ENCODE results near the gene MIPOL1. TPM values are rescaled to one million over a fixed set of nuclear protein-coding genes. Genes with fewer than 3 reads are reported as not detected.
"Not testable (repeated sequence)": the region's sequence is repeated elsewhere in the genome, so short reads cannot be mapped to it uniquely, and the experiment has no call there.

Gene MIPOL1
- total RNA-seq, 4 donors from 2014 or later: 17.0 to 43.4 (median 30.2) TPM

DNA sequence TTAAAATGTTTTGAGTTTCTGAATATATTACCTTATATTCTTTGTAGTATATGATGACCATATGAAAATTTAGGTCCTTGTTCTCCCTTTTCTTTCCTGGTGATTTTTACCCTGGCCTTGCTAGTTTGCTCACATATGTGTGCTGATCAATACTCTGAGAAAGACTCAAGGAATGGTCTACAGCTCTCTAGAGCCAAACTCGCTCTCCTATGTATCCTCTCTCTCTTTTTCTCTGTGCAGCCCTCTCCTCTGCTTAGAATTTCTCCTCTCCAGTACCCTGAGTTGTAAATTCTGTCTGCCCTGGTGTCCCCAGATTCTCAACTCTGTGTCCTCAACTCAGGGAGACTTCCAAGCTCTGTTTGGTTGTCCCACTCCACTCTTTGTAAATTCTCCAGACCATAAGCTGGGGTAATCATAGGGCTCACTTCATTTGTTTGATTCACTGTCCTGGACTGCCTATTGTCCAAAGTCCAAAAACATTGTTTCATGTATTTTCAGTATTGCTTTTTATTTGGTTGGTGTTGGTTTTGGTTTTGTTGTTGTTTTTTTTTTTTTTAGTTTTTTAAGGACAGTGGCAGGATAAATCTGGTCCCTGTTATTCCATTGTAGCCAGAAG lies 356.3 kb downstream of the MIPOL1 start:
- no peaks in the 10 kb centered on the region for H3K4me1 ChIP-seq

DNA sequence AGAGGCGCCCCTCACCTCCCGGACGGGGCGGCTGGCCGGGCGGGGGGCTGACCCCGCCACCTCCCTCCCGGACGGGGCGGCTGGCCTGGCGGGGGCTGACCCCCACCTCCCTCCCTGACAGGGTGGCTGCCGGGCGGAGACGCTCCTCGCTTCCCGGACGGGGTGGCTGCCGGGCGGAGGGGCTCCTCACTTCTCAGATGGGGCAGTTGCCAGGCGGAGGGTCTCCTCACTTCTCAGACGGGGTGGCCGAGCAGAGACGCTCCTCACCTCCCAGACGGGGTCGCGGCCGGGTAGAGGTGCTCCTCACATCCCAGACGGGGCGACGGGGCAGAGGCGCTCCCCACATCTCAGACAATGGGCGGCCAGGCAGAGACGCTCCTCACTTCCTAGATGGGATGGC lies 357.9 kb downstream of the MIPOL1 start:
- WGBS, 2 donors: 97 to 100% methylated on average over 2 to 12 of the region's 33 CpGs
- H3K4me1 ChIP-seq; intact Hi-C loops (cut with DNase I); H3K4me3 ChIP-seq (replicated peaks in 1 of 3); H3K27me3 ChIP-seq; H3K9me3 ChIP-seq; H3K36me3 ChIP-seq; DNase-seq; H3K27ac ChIP-seq: not testable (repeated sequence)

More for the DNA sequence above, 356.3 kb downstream of the MIPOL1 start:
- Histone ChIP-seq H3K9me3 (no peaks in the 10 kb centered on the region), H3K36me3 (no peaks in the 10 kb centered on the region), H3K27me3 (no peaks in the 10 kb centered on the region), H3K4me3 (replicated peaks in 1 of 3) (no peak overlapping the region), H3K27ac (no peak overlapping the region)
- intact Hi-C loops (cut with DNase I): no loop called here
- 96% methylated on average over 1 of the region's 1 CpG for WGBS, 2 donors
- no peak for DNase-seq
- TF ChIP-seq POLR2A (IDR thresholded peaks at IDR 0.05): no peak
- no peak for TF ChIP-seq CTCF (IDR thresholded peaks at IDR 0.05)

DNA sequence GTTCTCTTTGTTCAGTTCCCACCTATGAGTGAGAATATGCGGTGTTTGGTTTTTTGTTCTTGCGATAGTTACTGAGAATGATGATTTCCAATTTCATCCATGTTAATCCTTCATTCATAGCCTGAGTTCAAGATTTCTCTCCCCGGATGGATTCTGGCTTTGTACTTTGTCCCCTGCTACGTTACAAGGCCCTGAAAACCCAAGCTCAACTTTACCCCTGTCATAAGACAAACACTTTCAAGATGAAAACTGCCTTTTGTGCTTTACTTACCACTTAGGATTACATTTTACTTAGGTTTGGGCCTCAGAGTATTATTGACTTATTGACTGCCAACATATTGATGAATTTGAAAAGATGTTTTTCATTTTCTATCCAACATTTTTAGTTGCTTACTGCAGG lies 361.0 kb downstream of the MIPOL1 start:
- no peak for TF ChIP-seq CTCF (IDR thresholded peaks at IDR 0.05)
- no peak for TF ChIP-seq POLR2A (IDR thresholded peaks at IDR 0.05)
- no peak overlapping the region for H3K27ac ChIP-seq
- H3K27me3 ChIP-seq: no peaks in the 10 kb centered on the region
- H3K9me3 ChIP-seq: no peaks in the 10 kb centered on the region
- 92% methylated on average over 4 of the region's 4 CpGs for WGBS, 2 donors
- DNase-seq: no peak
- H3K4me3 ChIP-seq (replicated peaks in 1 of 3): no peak overlapping the region
- no peaks in the 10 kb centered on the region for H3K36me3 ChIP-seq
- intact Hi-C loops (cut with DNase I): no loop called here
- no peaks in the 10 kb centered on the region for H3K4me1 ChIP-seq

GRCh38 chr14:37559386-37559785 lies 361.6 kb downstream of the MIPOL1 start:
- DNase-seq: no peak
- no peaks in the 10 kb centered on the region for H3K4me1 ChIP-seq
- TF ChIP-seq CTCF (IDR thresholded peaks at IDR 0.05): no peak
- no peak for TF ChIP-seq POLR2A (IDR thresholded peaks at IDR 0.05)
- H3K27ac ChIP-seq: no peak overlapping the region
- intact Hi-C loops (cut with DNase I): no loop called here
- H3K9me3 ChIP-seq: no peaks in the 10 kb centered on the region
- WGBS, 2 donors: 74 to 76% methylated on average over 6 of the region's 6 CpGs
- H3K27me3 ChIP-seq: no peaks in the 10 kb centered on the region
- H3K36me3 ChIP-seq: no peaks in the 10 kb centered on the region
- no peak overlapping the region for H3K4me3 ChIP-seq (replicated peaks in 1 of 3)

- H3K4me3 ChIP-seq (replicated peaks in 1 of 3): no peak overlapping the region
- no peak overlapping the region for H3K27ac ChIP-seq
- H3K4me1 ChIP-seq: no peaks in the 10 kb centered on the region
- intact Hi-C loops (cut with DNase I): no loop called here
- H3K36me3 ChIP-seq: no peaks in the 10 kb centered on the region
- WGBS, 2 donors: 82 to 87% methylated on average over 2 of the region's 2 CpGs
- TF ChIP-seq CTCF (IDR thresholded peaks at IDR 0.05): no peak
- TF ChIP-seq POLR2A (IDR thresholded peaks at IDR 0.05): no peak
- DNase-seq: no peak
- H3K9me3 ChIP-seq: no peaks in the 10 kb centered on the region
- no peaks in the 10 kb centered on the region for H3K27me3 ChIP-seq
Observed at GRCh38 chr14:37563189-37563588, 365.5 kb downstream of the MIPOL1 start.
